WI38 (cell line): ENCODE results near the gene MERTK.
"Not testable (repeated sequence)": the region's sequence is repeated elsewhere in the genome, so short reads cannot be mapped to it uniquely, and the experiment has no call there.

ENCODE experiments used
- H3K4me3 ChIP-seq: 2 replicates; pipeline ENCODE4 v1.5.1; 2011; ENCODE audit warnings: low read depth, mild to moderate bottlenecking, control low read depth, low read length
- CTCF ChIP-seq: IDR thresholded peaks from 2 replicates; pipeline ENCODE4 v1.5.1; 2012; ENCODE audit warnings: low read depth, mild to moderate bottlenecking, control low read depth, low read length

MERTK gene

DNA sequence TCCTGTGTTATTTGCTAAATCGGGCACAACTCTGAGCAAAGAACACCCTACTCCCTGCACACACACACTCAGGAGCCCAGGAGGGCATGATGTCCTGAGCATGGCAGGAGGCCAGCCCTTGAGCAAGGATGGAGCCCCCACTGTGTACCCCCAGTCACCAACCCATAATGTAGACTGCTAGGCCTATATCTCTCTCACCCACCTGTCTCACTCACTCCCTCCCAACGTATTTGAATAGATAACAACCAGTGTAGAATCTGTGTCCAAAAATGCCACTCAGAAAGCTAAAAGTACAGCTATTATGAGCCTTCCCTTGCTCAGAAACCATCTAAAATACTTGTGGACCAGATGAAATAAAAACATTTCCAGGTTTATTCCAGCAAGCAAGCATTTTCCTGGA is 29.3 kb downstream of the MERTK start:
- no peak for TF ChIP-seq CTCF
- no peak overlapping the region for H3K4me3 ChIP-seq

- TF ChIP-seq CTCF = no peak
- H3K4me3 ChIP-seq = no peak overlapping the region
Measured at GRCh38 chr2:111930409-111930808, 32.0 kb downstream of the MERTK start.

DNA sequence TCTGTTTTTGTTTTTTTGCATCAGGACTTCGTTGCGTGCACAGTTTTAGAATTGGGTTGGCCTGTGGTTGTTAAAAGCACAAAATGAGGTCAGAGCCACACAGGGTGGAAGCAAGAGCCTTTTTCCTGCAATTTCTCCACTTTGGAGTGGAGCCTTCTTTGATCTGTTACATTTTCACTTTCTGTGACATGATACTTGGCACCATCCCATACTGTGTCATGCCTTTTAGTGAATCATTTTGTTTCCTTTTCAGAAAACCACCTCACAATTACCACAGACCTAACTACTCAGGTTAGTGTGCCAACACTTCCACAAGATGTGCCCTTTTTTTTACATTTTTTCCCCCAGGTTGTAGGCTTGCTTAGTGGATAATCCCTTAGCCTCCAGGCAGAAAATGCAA is 32.5 kb downstream of the MERTK start:
- TF ChIP-seq CTCF = no peak
- H3K4me3 ChIP-seq = no peak overlapping the region

DNA sequence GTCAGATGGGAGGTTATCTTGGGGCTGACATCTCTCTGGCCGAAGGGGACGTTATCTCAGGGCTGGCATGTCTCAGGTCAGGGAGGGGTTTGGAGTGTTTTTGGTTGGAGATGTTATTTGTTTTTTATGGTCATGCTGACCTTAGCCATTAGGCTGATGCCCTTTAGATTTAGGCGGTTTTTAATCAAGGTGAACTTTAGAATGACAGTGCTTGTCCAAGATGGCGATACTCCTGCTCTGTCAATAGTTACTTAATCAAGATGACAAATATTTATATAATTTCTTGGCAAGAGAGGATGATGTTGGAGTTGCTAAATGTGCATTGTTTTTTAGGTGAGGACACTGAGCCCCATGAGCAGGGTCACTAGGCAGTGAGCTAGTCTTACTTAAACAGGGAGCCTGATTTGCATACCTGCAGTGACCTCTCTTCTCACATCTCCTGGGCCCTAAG is 34.5 kb downstream of the MERTK start:
- H3K4me3 ChIP-seq = no peak overlapping the region

GRCh38 chr2:111933900-111934299 is 35.5 kb downstream of the MERTK start:
- not testable (repeated sequence) for H3K4me3 ChIP-seq

More for the DNA sequence above, 34.5 kb downstream of the MERTK start:
- no peak for TF ChIP-seq CTCF

DNA sequence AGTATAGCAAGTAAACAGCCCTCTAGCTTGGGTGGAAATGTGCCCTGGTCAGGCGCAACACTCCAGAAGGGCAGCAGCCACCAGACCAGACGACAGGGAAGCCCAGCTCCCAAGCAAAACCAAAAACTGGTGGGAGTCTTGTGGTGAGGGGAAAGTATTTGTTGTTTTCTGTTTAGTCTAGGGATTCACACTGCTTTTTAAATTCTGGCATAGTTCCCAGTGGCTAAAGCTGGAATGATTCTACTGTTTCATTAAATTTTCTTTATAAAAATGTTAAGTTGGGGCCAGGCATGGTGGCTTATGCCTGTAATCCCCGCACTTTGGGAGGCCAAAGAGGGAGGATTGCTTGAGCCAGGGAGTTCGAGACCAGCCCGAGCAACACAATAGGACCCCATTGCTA is 38.5 kb downstream of the MERTK start:
- no peak overlapping the region for H3K4me3 ChIP-seq
- TF ChIP-seq CTCF = no peak

DNA sequence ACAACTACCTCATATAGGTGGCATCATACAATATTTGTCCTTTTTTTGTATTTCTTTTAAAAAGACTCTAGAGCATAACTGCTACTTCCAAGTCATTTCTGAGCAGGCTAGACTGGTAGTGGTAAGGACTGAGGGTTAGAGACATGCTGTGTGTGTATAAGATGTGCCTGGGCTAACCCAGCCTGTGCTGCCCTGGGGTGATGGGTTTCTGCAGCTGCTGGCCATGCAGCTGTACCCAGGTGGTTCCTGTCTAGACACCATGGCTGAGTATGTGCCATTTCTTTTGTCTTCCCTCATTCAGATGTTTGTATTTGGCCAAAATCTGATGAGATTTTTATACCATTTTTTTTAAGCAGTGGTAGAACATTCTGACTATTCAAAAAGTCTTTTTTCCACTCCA is 40.0 kb downstream of the MERTK start:
- no peak for TF ChIP-seq CTCF
- no peak overlapping the region for H3K4me3 ChIP-seq
